SK-N-MC (cell line): Measurements from ENCODE around the gene RASSF8.

Experiments used
- DNase-seq: peaks from one replicate; pipeline ENCODE4 v3.0.0-alpha.2; 2011; ENCODE audit warnings: low read depth, low spot score
- H3K27ac ChIP-seq: fragments of 200-600 bp; sonication (generic); 2 replicates; pipeline ENCODE4 v1.5.1; 2016; ENCODE audit warnings: mixed run types
- H3K36me3 ChIP-seq: fragments of 200-600 bp; sonication (generic); 2 replicates; pipeline ENCODE4 v1.6.1; 2017; ENCODE audit warnings: antibody characterized with exemption, low read length, mixed read lengths; ENCODE audit not compliant: insufficient read depth
- H3K4me3 ChIP-seq: fragments of 200-600 bp; sonication (generic); 2 replicates; pipeline ENCODE4 v1.5.1; 2016
- H3K9ac ChIP-seq: fragments of 200-600 bp; sonication (generic); 2 replicates; pipeline ENCODE4 v1.8.0; 2017; ENCODE audit warnings: mixed run types, mixed read lengths; ENCODE audit not compliant: insufficient read length
- H3K9me3 ChIP-seq: fragments of 200-600 bp; sonication (generic); 2 replicates; pipeline ENCODE4 v1.6.1; 2017; ENCODE audit warnings: low read depth, mild to moderate bottlenecking, antibody characterized with exemption, low read length, moderate library complexity, mixed read lengths
- EZH2 ChIP-seq: fragments of 200-600 bp; sonication (generic); IDR thresholded peaks from one replicate; pipeline ENCODE4 v1.6.1; 2017; ENCODE audit warnings: antibody characterized with exemption
- FOXP2 ChIP-seq: optimal IDR thresholded peaks from 2 replicates; pipeline ENCODE3; 2011; ENCODE audit warnings: mild to moderate bottlenecking, moderate library complexity; ENCODE audit not compliant: insufficient read depth; ENCODE audit errors: extremely low read length, control extremely low read depth
- POLR2AphosphoS5 ChIP-seq: IDR thresholded peaks from 2 replicates; pipeline ENCODE4 v1.6.1; 2012; ENCODE audit warnings: mild to moderate bottlenecking, low read depth, low read length, borderline replicate concordance

RASSF8 gene

DNA sequence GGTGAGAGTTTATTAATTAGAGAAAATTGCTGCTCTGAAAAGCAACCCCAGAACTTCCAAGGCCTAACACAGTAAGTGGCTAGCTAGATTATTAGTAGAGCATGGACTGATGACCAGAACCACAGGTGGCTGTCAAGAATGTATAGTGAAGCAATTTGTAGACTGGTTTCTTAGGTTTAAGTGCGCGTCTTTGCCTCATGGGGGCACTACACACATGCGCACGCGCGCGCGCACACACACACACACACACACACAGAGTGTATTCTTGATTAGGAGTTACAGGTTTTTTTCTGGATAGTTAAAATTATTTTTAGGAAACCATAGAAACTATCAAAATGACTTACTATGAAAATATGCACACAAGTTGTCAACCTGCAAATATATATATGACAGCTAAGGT is 99.8 kb downstream of the RASSF8 start:
- H3K9me3 ChIP-seq = no peaks in the 10 kb centered on the region
- no peak for DNase-seq
- no peaks in the 10 kb centered on the region for H3K36me3 ChIP-seq
- no peak overlapping the region for H3K4me3 ChIP-seq
- no peak overlapping the region for H3K9ac ChIP-seq
- no peak overlapping the region for H3K27ac ChIP-seq
- TF ChIP-seq EZH2 (no peak), POLR2AphosphoS5 (no peak), FOXP2 (no peak)

DNA sequence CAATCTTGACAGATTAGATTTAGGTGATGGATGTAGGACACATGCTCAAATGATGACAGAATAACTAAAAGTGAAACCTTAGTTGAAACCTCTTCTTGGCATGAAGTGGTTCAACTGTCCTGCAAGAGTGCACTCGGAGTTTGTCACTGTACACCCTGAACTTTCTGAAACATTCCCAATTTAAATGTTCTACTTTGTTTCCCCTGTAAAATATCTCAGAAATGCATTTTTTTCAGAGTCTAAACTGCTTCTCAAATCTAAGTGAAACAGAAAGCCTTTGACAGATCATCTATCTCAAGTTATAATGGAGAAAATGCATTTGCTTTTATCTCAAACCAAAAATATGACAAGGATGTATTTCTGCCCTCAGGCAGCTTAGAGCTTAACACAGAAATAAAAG is 100.3 kb downstream of the RASSF8 start:
- no peak overlapping the region for H3K4me3 ChIP-seq
- no peak for DNase-seq
- H3K27ac ChIP-seq = no peak overlapping the region

DNA sequence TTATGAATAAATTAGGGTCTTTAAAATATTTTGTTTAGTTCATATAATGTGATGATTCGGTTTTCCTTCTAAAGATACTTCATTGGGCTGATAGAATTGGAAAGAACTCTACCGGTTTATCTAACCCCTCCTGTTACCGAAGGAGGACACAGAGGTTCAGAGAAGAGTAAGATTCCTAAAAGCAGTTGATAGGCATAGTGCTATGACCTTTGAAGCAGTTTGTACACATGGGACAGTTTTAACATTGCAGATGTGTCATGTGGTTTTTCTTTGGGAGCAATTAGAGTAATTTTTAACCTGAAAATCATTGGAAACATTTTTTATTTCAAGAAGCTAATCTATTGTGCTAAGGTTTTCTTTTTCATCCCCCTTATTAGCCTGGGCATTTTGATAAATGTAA is 103.5 kb downstream of the RASSF8 start:
- no peak for DNase-seq
- H3K4me3 ChIP-seq = no peak overlapping the region
- TF ChIP-seq EZH2 = no peak
- TF ChIP-seq POLR2AphosphoS5 = no peak
- no peak for TF ChIP-seq FOXP2
- no peak overlapping the region for H3K9ac ChIP-seq
- H3K36me3 ChIP-seq = no peaks in the 10 kb centered on the region
- H3K27ac ChIP-seq = no peak overlapping the region
- no peaks in the 10 kb centered on the region for H3K9me3 ChIP-seq

More for the DNA sequence above, 100.3 kb downstream of the RASSF8 start:
- TF ChIP-seq EZH2 (no peak), POLR2AphosphoS5 (no peak), FOXP2 (no peak)
- H3K9me3 ChIP-seq = no peaks in the 10 kb centered on the region
- H3K36me3 ChIP-seq = no peaks in the 10 kb centered on the region
- H3K9ac ChIP-seq = no peak overlapping the region

DNA sequence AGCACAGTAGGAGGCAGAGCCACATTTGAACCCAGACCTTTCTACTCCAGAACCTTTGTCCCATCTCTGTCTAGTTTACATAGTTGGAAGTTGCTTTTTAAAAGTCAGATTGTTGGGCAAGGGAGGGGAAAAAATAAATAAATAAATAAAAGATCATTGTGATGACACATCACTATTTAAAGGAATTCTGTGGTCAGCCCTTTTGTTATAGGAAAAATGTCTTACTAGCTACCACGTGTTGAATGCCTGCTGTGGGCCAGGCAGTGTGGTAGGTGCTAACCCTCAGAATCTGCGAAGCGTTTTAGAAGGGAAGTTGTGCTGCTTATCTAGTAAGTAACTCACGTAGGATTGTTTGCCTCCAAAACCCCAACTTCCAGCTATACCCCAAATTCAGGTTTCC is 104.1 kb downstream of the RASSF8 start:
- Histone ChIP-seq H3K4me3 (no peak overlapping the region), H3K9ac (no peak overlapping the region), H3K9me3 (no peaks in the 10 kb centered on the region), H3K27ac (no peak overlapping the region), H3K36me3 (no peaks in the 10 kb centered on the region)
- no peak for DNase-seq
- no peak for TF ChIP-seq FOXP2
- no peak for TF ChIP-seq EZH2
- TF ChIP-seq POLR2AphosphoS5 = no peak

DNA sequence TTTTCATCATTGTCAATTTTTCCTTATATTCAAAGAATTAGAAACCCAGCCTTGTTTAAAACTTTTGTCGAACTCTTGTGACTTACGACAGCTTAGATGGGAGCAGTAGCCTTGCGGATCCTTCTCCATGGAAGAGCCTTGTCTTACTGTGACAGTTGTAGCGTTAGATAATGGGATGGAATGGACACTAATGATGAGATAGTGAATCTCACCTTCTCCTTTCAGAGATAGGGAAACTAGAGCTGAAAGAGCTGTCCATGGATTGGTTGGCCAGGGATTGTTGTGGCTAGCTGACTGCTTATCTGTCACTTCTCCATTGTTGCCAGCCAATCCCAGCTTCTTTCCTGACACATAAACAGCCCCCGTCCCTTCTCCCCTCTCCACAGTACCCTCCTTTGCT is 107.0 kb downstream of the RASSF8 start:
- no peaks in the 10 kb centered on the region for H3K36me3 ChIP-seq
- no peak overlapping the region for H3K4me3 ChIP-seq
- H3K27ac ChIP-seq = no peak overlapping the region
- no peak for TF ChIP-seq FOXP2
- TF ChIP-seq POLR2AphosphoS5 = no peak
- no peak for TF ChIP-seq EZH2
- H3K9ac ChIP-seq = no peak overlapping the region
- no peaks in the 10 kb centered on the region for H3K9me3 ChIP-seq
- DNase-seq = no peak

DNA sequence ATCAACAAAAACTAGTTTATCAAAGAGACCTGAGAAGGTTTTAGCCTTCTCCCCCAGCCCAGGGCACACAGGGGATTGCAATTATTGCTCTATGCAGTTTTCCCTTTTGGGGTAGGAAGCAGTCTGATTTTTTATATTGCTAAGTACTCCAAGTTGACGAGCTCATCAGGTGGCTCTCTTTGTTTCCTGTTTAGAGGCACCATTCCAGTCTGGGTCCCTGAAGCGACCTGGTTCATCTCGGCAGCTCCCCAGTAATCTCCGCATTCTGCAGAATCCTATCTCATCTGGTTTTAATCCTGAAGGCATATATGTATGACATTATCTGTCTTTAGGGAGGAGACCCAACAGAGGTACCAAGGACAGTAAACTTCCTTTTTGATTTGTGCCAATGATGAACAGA is 110.0 kb downstream of the RASSF8 start:
- Histone ChIP-seq H3K9me3 (no peaks in the 10 kb centered on the region), H3K36me3 (no peaks in the 10 kb centered on the region), H3K4me3 (no peak overlapping the region), H3K27ac (no peak overlapping the region), H3K9ac (no peak overlapping the region)
- TF ChIP-seq FOXP2 (no peak), EZH2 (no peak), POLR2AphosphoS5 (no peak)
- DNase-seq = no peak

DNA sequence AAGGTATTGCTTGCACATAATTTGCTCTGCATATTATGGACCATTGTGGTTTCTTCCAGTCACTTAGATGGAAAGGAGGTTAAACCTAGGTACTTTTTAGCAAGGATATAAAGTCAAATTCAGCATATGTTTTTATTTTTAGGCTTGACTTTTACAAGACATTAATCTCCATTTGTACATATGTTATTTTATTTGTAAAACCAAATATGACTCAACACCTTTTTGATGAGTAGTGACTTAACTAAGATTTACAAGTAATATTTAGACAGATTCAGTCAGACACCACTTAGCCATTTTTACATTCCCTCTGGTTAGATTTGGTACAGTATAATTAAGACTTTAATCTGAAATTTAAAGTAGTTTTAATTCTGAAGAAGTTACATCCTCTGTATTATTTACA is 111.3 kb downstream of the RASSF8 start:
- Histone ChIP-seq H3K9ac (no peak overlapping the region), H3K4me3 (no peak overlapping the region), H3K36me3 (no peaks in the 10 kb centered on the region), H3K9me3 (no peaks in the 10 kb centered on the region), H3K27ac (no peak overlapping the region)
- no peak for DNase-seq
- TF ChIP-seq EZH2 (no peak), POLR2AphosphoS5 (no peak), FOXP2 (no peak)

DNA sequence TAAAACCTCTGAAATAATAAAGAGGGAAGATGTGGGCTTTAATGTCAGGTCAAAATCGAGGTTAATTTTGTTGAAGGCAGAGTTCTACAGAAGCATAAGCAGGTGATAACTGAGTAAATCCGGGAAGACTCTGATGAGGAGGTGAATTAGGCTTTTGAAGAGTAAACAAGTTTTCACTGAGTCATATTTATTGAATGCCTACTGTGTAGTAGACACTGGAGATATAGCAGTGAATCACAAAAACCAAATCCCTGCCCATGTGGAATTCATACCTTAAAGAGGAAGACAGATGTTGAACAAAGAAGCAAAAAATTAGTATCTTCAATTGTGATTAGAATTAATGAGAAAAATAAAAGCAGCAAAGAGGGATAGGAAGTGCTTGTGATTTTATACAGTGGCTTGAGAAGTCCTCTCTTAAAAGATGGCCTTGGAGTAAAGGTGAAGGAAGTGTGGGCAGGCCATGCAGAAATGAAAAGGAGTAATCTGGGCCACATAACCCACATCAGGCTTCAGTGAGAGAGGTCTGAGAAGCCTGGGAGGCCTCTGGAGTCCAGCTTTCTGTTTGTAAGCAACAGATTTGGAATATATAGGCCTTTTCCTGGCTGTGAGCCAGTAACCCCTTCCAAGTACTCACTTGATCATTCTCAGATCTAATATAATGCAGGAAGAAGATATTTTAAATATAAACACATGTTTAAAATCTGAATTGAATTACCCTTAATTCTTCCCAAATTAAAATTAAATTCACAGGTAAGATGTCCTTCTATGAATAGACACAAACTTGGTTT is 119.6 kb downstream of the RASSF8 start:
- Histone ChIP-seq H3K36me3 (no peaks in the 10 kb centered on the region), H3K27ac (no peak overlapping the region), H3K9ac (no peak overlapping the region), H3K9me3 (no peaks in the 10 kb centered on the region), H3K4me3 (no peak overlapping the region)
- no peak for DNase-seq
- TF ChIP-seq POLR2AphosphoS5 (no peak), EZH2 (no peak), FOXP2 (no peak)

DNA sequence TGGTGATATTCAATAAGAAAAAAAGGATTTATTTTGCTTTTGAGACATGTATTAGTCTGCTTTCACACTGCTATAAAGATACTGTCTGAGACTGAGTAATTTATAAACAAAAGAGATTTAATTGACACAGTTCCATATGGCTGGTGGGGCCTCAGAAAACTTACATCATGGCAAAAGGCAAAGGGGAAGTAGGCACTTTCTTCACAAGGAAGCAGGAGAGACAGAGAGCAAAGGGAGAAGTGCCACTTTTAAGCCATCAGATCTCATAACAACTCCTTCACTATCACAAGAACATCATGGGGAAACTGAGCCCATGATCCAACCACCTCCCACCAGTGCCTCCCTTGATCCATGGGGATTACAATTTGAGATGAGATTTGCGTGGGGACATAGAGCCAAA is 122.4 kb downstream of the RASSF8 start:
- no peak for DNase-seq
- H3K27ac ChIP-seq = no peak overlapping the region
- no peak overlapping the region for H3K9ac ChIP-seq
- H3K4me3 ChIP-seq = no peak overlapping the region
- no peaks in the 10 kb centered on the region for H3K36me3 ChIP-seq
- H3K9me3 ChIP-seq = no peaks in the 10 kb centered on the region
- TF ChIP-seq FOXP2 (no peak), POLR2AphosphoS5 (no peak), EZH2 (no peak)
